NCI-H2196 treated with DMSO at 0.1 percent for 48 hours (cell line): Measurements from ENCODE around the gene TFDP2.
"Not testable (repeated sequence)": the region's sequence is repeated elsewhere in the genome, so short reads cannot be mapped to it uniquely, and the experiment has no call there.

ENCODE experiments used
- DNase-seq: peaks from one replicate; lab custom pipeline; 2025; ENCODE audit not compliant: unreplicated experiment; lab: John Stamatoyannopoulos, UW

The TFDP2 gene

GRCh38 chr3:142148792-142149672 lies at the start of gene TFDP2:
TFDP2 (minus strand) TSS chr3:142149544; CDS start chr3:142101749, 47,795 bp downstream.
- peak; percentile 82 for DNase-seq

GRCh38 chr3:142188846-142189245 lies 39.5 kb upstream of the TFDP2 start:
- DNase-seq, result no peak

GRCh38 chr3:142180761-142181362 lies 31.5 kb upstream of the TFDP2 start:
- DNase-seq, result no peak

- DNase-seq, result no peak
Measured at GRCh38 chr3:142175478-142175877, 26.1 kb upstream of the TFDP2 start.

GRCh38 chr3:142174559-142174958 lies 25.2 kb upstream of the TFDP2 start:
- DNase-seq, result no peak

GRCh38 chr3:142168514-142168913 lies 19.2 kb upstream of the TFDP2 start:
- no peak for DNase-seq

- no peak for DNase-seq
Measured at GRCh38 chr3:142165194-142165593, 15.8 kb upstream of the TFDP2 start.

- no peak for DNase-seq
Measured at GRCh38 chr3:142159083-142159740, 9.9 kb upstream of the TFDP2 start.

GRCh38 chr3:142154186-142154585 lies 4.8 kb upstream of the TFDP2 start:
- DNase-seq, result no peak

- DNase-seq, result no peak
Measured at GRCh38 chr3:142152384-142152783, 3.0 kb upstream of the TFDP2 start.

- no peak for DNase-seq
Measured at GRCh38 chr3:142151828-142152227, 2.5 kb upstream of the TFDP2 start.

GRCh38 chr3:142151240-142151639 lies 1.9 kb upstream of the TFDP2 start:
- DNase-seq, result no peak

- no peak for DNase-seq
Measured at GRCh38 chr3:142150271-142150670, 927 bp upstream of the TFDP2 start.

- DNase-seq, result no peak
Measured at GRCh38 chr3:142149673-142149992, 289 bp upstream of the TFDP2 start.

GRCh38 chr3:142148044-142148791 lies 1.1 kb downstream of the TFDP2 start:
- DNase-seq, result no peak

- not testable (repeated sequence) for DNase-seq
Measured at GRCh38 chr3:142144587-142144986, 4.8 kb downstream of the TFDP2 start.

GRCh38 chr3:142140608-142141285 lies 8.6 kb downstream of the TFDP2 start:
- DNase-seq, result not testable (repeated sequence)

- not testable (repeated sequence) for DNase-seq
Measured at GRCh38 chr3:142137089-142137488, 12.3 kb downstream of the TFDP2 start.

- DNase-seq, result no peak
Measured at GRCh38 chr3:142134799-142135325, 14.5 kb downstream of the TFDP2 start.

GRCh38 chr3:142129516-142130171 lies 19.7 kb downstream of the TFDP2 start:
- DNase-seq, result no peak
